H1 (cell line): ENCODE data around the gene EHBP1. TPM values are rescaled to one million over a fixed set of nuclear protein-coding genes. Genes with fewer than 3 reads are reported as not detected.

Source experiments
- CTCF ChIA-PET: fragments of 300-600 bp; sonication (Branson Sonifier 250); formaldehyde crosslinking; loops from one replicate; lab custom pipeline; 2021; ENCODE audit not compliant: partially characterized antibody; lab: Charles Lee
- POLR2A ChIA-PET: fragments of 300-600 bp; sonication (Branson Sonifier 250); formaldehyde crosslinking; loops from one replicate; lab custom pipeline; 2021; ENCODE audit warnings: inconsistent platforms; ENCODE audit not compliant: partially characterized antibody; lab: Charles Lee
- DNase-seq, 2 experiments: peaks; one replicate each; pipeline versions ENCODE4 v3.0.0 to v3.0.0-alpha.2; 2010 to 2022; ENCODE audit warnings: low spot score in 2 of 2, low read depth in 1 of 2, mixed read lengths in 1 of 2
- FAIRE-seq: peaks from 2 replicates; lab custom pipeline; 2011; peaks lifted over from hg19 to GRCh38; lab: Jason Lieb, UNC
- H2AFZ ChIP-seq: 2 replicates; pipeline ENCODE4 v1.8.1; 2012; ENCODE audit warnings: low read length, inconsistent platforms
- H2AK5ac ChIP-seq: 2 replicates; pipeline ENCODE4 v1.6.1; 2013; ENCODE audit warnings: low read depth, low read length
- H2BK120ac ChIP-seq: replicated peaks from 2 replicates; pipeline ENCODE3; 2013; ENCODE audit warnings: low read depth, low read length, inconsistent platforms
- H2BK12ac ChIP-seq: 2 replicates; pipeline ENCODE4 v1.6.1; 2013; ENCODE audit warnings: low read depth, low read length
- H2BK15ac ChIP-seq: 2 replicates; pipeline ENCODE4 v1.6.1; 2013; ENCODE audit warnings: low read length
- H2BK20ac ChIP-seq: 2 replicates; pipeline ENCODE4 v1.6.1; 2013; ENCODE audit warnings: low read length
- H2BK5ac ChIP-seq: 2 replicates; pipeline ENCODE4 v1.6.1; 2013; ENCODE audit warnings: low read depth, low read length
- H3K14ac ChIP-seq: 2 replicates; pipeline ENCODE4 v1.6.1; 2013; ENCODE audit warnings: inconsistent platforms; ENCODE audit not compliant: insufficient read length
- H3K18ac ChIP-seq: 2 replicates; pipeline ENCODE4 v1.6.1; 2013; ENCODE audit warnings: low read length; ENCODE audit errors: extremely low read depth
- H3K23ac ChIP-seq: 2 replicates; pipeline ENCODE4 v1.6.1; 2013; ENCODE audit warnings: inconsistent platforms; ENCODE audit not compliant: insufficient read length
- H3K23me2 ChIP-seq: 2 replicates; pipeline ENCODE4 v1.6.1; 2013; ENCODE audit warnings: low read depth, low read length
- H3K27ac ChIP-seq: 2 replicates; pipeline ENCODE4 v1.6.1; 2011; ENCODE audit warnings: low read depth, low read length, inconsistent platforms
- H3K27me3 ChIP-seq, 4 experiments: replicated peaks in 1 of 4; 1 replicate in 1 of 4; 2 replicates in 3 of 4; pipeline versions ENCODE4 v1.6.1 to v1.8.1; 2011 to 2013; ENCODE audit warnings: low read length in 3 of 4, mild to moderate bottlenecking in 3 of 4, inconsistent platforms in 2 of 4, mixed read lengths in 2 of 4, moderate library complexity in 1 of 4; ENCODE audit not compliant: control insufficient read depth in 3 of 4, insufficient read depth in 3 of 4; ENCODE audit errors: extremely low read depth in 1 of 4
- H3K36me3 ChIP-seq, 4 experiments: 2 replicates each; pipeline versions ENCODE4 v1.6.1 to v1.8.1; 2011 to 2013; ENCODE audit warnings: mild to moderate bottlenecking in 4 of 4, low read length in 3 of 4, moderate library complexity in 2 of 4, control low read depth in 1 of 4, inconsistent platforms in 1 of 4; ENCODE audit not compliant: insufficient read depth in 4 of 4, control insufficient read depth in 2 of 4
- H3K4ac ChIP-seq: replicated peaks from 2 replicates; pipeline ENCODE3; 2013; ENCODE audit warnings: low read length, low read depth, mixed read lengths, inconsistent platforms; ENCODE audit not compliant: insufficient read length
- H3K4me1 ChIP-seq, 4 experiments: replicated peaks in 1 of 4; 1 replicate in 1 of 4; 2 replicates in 3 of 4; pipeline versions ENCODE4 v1.6.1 to v1.8.1; 2011 to 2013; ENCODE audit warnings: low read length in 3 of 4, inconsistent platforms in 2 of 4, mixed read lengths in 1 of 4; ENCODE audit not compliant: insufficient read depth in 4 of 4, control insufficient read depth in 3 of 4
- H3K4me2 ChIP-seq, 2 experiments: 2 replicates each; pipeline versions ENCODE4 v1.6.1 to v1.8.1; 2011 to 2013; ENCODE audit warnings: low read depth in 2 of 2, low read length in 2 of 2, control low read depth in 1 of 2, inconsistent platforms in 1 of 2, mild to moderate bottlenecking in 1 of 2; ENCODE audit not compliant: insufficient read depth in 1 of 2
- H3K4me3 ChIP-seq, 4 experiments: fragments of 200-600, 300-600 bp in 1 of 4; sonication (generic), shearing (Covaris generic), sonication (Bioruptor Twin) in 1 of 4; 2 replicates each; pipeline versions ENCODE4 v1.5.1 to v1.8.1; 2011 to 2016; ENCODE audit warnings: low read length in 4 of 4, low read depth in 3 of 4, control low read depth in 2 of 4, inconsistent platforms in 2 of 4, mild to moderate bottlenecking in 2 of 4, mixed read lengths in 1 of 4, moderate library complexity in 1 of 4; ENCODE audit not compliant: insufficient read depth in 2 of 4; ENCODE audit errors: extremely low read depth in 1 of 4
- H3K56ac ChIP-seq: replicated peaks from 2 replicates; pipeline ENCODE3; 2013; ENCODE audit warnings: low read depth, mild to moderate bottlenecking, mixed read lengths, low read length, inconsistent platforms; ENCODE audit not compliant: insufficient read length
- H3K79me1 ChIP-seq: 2 replicates; pipeline ENCODE4 v1.6.1; 2013; ENCODE audit warnings: low read depth, low read length, control low read depth
- H3K79me2 ChIP-seq, 2 experiments: 2 replicates each; pipeline versions ENCODE4 v1.6.1 to v1.8.1; 2012 to 2013; ENCODE audit warnings: low read length in 2 of 2, mild to moderate bottlenecking in 2 of 2, inconsistent platforms in 1 of 2; ENCODE audit not compliant: insufficient read depth in 2 of 2, control insufficient read depth in 1 of 2
- H3K9ac ChIP-seq, 4 experiments: replicated peaks in 1 of 4; 1 replicate in 1 of 4; 2 replicates in 3 of 4; pipeline versions ENCODE4 v1.6.1 to v1.8.1; 2011 to 2013; ENCODE audit warnings: low read depth in 3 of 4, low read length in 3 of 4, control low read depth in 2 of 4, mild to moderate bottlenecking in 2 of 4, moderate library complexity in 2 of 4, inconsistent platforms in 1 of 4; ENCODE audit errors: extremely low read depth in 1 of 4
- H3K9me3 ChIP-seq, 2 experiments: 2 replicates each; pipeline versions ENCODE4 v1.6.1 to v1.8.1; 2012 to 2013; ENCODE audit warnings: mild to moderate bottlenecking in 2 of 2, moderate library complexity in 2 of 2, control low read depth in 1 of 2, inconsistent platforms in 1 of 2, low read depth in 1 of 2, low read length in 1 of 2, mixed read lengths in 1 of 2; ENCODE audit not compliant: insufficient read depth in 2 of 2
- H4K20me1 ChIP-seq, 2 experiments: replicated peaks in 1 of 2; 2 replicates each; pipeline versions ENCODE3 to v1.8.1; 2011 to 2013; ENCODE audit warnings: inconsistent platforms in 2 of 2, low read length in 2 of 2, mild to moderate bottlenecking in 1 of 2; ENCODE audit not compliant: insufficient read depth in 2 of 2, control insufficient read depth in 1 of 2
- H4K5ac ChIP-seq: 2 replicates; pipeline ENCODE4 v1.6.1; 2013; ENCODE audit warnings: low read length, low read depth, mixed read lengths, inconsistent platforms; ENCODE audit not compliant: insufficient read length
- H4K8ac ChIP-seq: 2 replicates; pipeline ENCODE4 v1.8.0; 2013; ENCODE audit warnings: mild to moderate bottlenecking, moderate library complexity, low read length, inconsistent platforms; ENCODE audit not compliant: insufficient read depth; ENCODE audit errors: extremely low read depth
- H4K91ac ChIP-seq: replicated peaks from 2 replicates; pipeline ENCODE3; 2013; ENCODE audit warnings: low read length, mixed read lengths, inconsistent platforms; ENCODE audit not compliant: insufficient read length
- CTBP2 ChIP-seq: IDR thresholded peaks from 2 replicates; pipeline ENCODE4 v1.7.0; 2011; ENCODE audit warnings: borderline replicate concordance, mild to moderate bottlenecking, moderate library complexity, mixed read lengths, low read length; ENCODE audit not compliant: insufficient read depth, insufficient read length
- HDAC2 ChIP-seq, 2 experiments: fragments of 300-600 bp in 1 of 2; sonication (generic) in 1 of 2; IDR thresholded peaks; 2 replicates each; pipeline ENCODE4 v1.6.1; 2011 to 2012; ENCODE audit warnings: low read depth in 2 of 2, low read length in 2 of 2, mild to moderate bottlenecking in 2 of 2, moderate library complexity in 2 of 2, borderline replicate concordance in 1 of 2, inconsistent platforms in 1 of 2
- KDM1A ChIP-seq: fragments of 200-600, 300-600 bp; sonication (generic); IDR thresholded peaks from 2 replicates; pipeline ENCODE4 v1.7.1; 2016; ENCODE audit warnings: mild to moderate bottlenecking, low read length, borderline replicate concordance
- TAF1 ChIP-seq: IDR thresholded peaks from 2 replicates; pipeline ENCODE4 v1.6.1; 2011; ENCODE audit warnings: mild to moderate bottlenecking, low read depth, low read length
- WGBS, 2 experiments: shearing (Covaris generic) in 1 of 2; methylation state at CpG; one replicate each; pipeline versions ENCODE4 v1.1.6 to v1.1.7; 2013 to 2015; ENCODE audit warnings: low lambda C conversion rate in 2 of 2, mixed read lengths in 2 of 2, inconsistent platforms in 1 of 2, low coverage in 1 of 2, missing lambda C conversion rate in 1 of 2; ENCODE audit not compliant: insufficient replicate concordance in 2 of 2, insufficient coverage in 1 of 2, insufficient read length in 1 of 2; ENCODE audit errors: extremely low coverage in 1 of 2, missing lambda C conversion rate in 1 of 2; 5-methylcytosine and 5-hydroxymethylcytosine counted together
- polyA plus RNA-seq, 7 experiments: library from polyadenylated mRNA; depleted of rRNA in 3 of 7; stranded (reverse) in 5 of 7; unstranded in 2 of 7; fragments of >200 nt in 5 of 7; fragments of 200-250 nt in 2 of 7; gene quantifications; 1 replicate in 5 of 7; 2 replicates in 1 of 7; 4 replicates in 1 of 7; pipeline versions ENCODE4 v1.2.1 to v1.2.3, GENCODE V29; 2011 to 2013; ENCODE audit warnings: missing spikeins in 2 of 7, mixed read lengths in 2 of 7
- total RNA-seq: library from RNA; stranded (reverse); fragmentation: NEBNext Ultra II Directional; extraction: Animal tissue kit (Norgen Biotek cat#: 25700); gene quantifications from 2 replicates; pipeline ENCODE4 v1.2.1, GENCODE V29; 2021
- TF ChIP-seq, protein P1 (sequence below): IDR thresholded peaks from 2 replicates; pipeline ENCODE4 v1.6.1; 2011; ENCODE audit warnings: low read length, improper control_type of control experiment

Gene EHBP1
- total and polyA plus RNA-seq, 2 of the 8 experiments (the other 6 are each of a cell fraction or from before 2014, with no cell fraction given): 12.0 to 64.1 TPM

DNA sequence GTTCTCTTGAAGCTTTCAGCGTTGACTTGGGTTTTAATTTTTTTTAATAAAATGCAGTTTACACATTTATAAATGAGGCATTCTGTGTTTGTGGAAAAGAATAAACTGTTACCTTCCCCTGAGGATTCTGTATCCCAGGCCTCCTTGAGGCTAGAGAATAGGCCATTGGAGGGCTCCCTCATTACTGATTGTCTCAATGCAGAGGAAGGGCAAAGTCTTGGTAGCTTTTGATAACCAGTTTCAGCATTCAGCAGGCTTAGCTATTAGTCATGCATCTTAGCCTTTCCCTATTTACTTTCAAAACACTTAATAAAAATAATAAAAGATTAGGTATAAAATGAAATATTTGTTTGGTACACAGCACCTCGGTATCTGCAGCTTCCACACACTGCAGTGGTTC lies 287.0 kb downstream of the EHBP1 start:
- Histone ChIP-seq H3K9me3 (no peaks in the 10 kb centered on the region), H3K18ac (no peak overlapping the region), H3K4me3 (no peak overlapping the region), H3K14ac (no peak overlapping the region), H2BK15ac (no peak overlapping the region), H3K56ac (no peak overlapping the region), H3K23ac (no peak overlapping the region), H4K20me1 (no peaks in the 10 kb centered on the region), H3K9ac (no peak overlapping the region), H4K91ac (no peak overlapping the region), H2AFZ (no peak overlapping the region), H3K4me2 (no peak overlapping the region), H3K79me1 (no peaks in the 10 kb centered on the region), H2BK12ac (no peak overlapping the region), H4K5ac (no peak overlapping the region), H3K36me3 (peaks cover 0 to 7% (median 4%) of the 10 kb centered on the region in 4 experiments; a peak in 5 of 8 replicates), H2BK120ac (no peak overlapping the region), H4K8ac (no peak overlapping the region; the same call in 1 of the 2 replicates), H3K27ac (no peak overlapping the region), H3K4me1 (no peaks in the 10 kb centered on the region), H2BK5ac (no peak overlapping the region), H3K79me2 (no peaks in the 10 kb centered on the region), H3K4ac (no peak overlapping the region), H3K23me2 (no peaks in the 10 kb centered on the region), H2BK20ac (no peak overlapping the region), H3K27me3 (no peaks in the 10 kb centered on the region), H2AK5ac (no peak overlapping the region)
- WGBS, 2 experiments: 89% methylated on average over 2 of the region's 2 CpGs; no CpG with 5 or more reads in 1 of the 2 experiments
- ChIA-PET CTCF (interaction anchor here (0.8 to 1.4 kb wide), 3 partner anchors 8 to 535 kb away, joined by 3 read pairs; no protein-coding TSS in a partner anchor), POLR2A (no interaction called here)
- DNase-seq: no peak
- no peak for FAIRE-seq
- no peak for TF ChIP-seq TAF1
- TF ChIP-seq KDM1A: no peak
- no peak for TF ChIP-seq CTBP2
- no peak for TF ChIP-seq HDAC2 (IDR thresholded peaks at IDR 0.05; ENCODE audit: borderline replicate concordance in 1 of 2, low read depth in 2 of 2, low read length in 2 of 2)
- TF ChIP-seq, protein P1, sequence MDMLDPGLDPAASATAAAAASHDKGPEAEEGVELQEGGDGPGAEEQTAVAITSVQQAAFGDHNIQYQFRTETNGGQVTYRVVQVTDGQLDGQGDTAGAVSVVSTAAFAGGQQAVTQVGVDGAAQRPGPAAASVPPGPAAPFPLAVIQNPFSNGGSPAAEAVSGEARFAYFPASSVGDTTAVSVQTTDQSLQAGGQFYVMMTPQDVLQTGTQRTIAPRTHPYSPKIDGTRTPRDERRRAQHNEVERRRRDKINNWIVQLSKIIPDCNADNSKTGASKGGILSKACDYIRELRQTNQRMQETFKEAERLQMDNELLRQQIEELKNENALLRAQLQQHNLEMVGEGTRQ: no peak
